K562 (cell line): ENCODE results near the gene STK4. TPM values are rescaled to one million over a fixed set of nuclear protein-coding genes. Genes with fewer than 3 reads are reported as not detected.

ENCODE experiments used
- CHD1 ChIP-seq: fragments of 200-600 bp; sonication (generic); IDR thresholded peaks from one replicate; pipeline ENCODE4 v1.6.1; 2012; ENCODE audit warnings: mild to moderate bottlenecking, moderate library complexity, low read length, inconsistent platforms
- CREB3L1 ChIP-seq: fragments of 450-650 bp; IDR thresholded peaks from 2 replicates; pipeline ENCODE4 v1.6.1; 2014; ENCODE audit warnings: low read depth, mild to moderate bottlenecking, moderate library complexity, borderline replicate concordance
- CXXC5 ChIP-seq: fragments of 250-450 bp; sonication (Bioruptor Pico); IDR thresholded peaks from 2 replicates; pipeline ENCODE4 v1.8.0; 2022; ENCODE audit warnings: inconsistent platforms, mild to moderate bottlenecking, moderate library complexity
- ESRRB ChIP-seq: fragments of 250-450 bp; sonication (Bioruptor Pico); IDR thresholded peaks from 2 replicates; pipeline ENCODE4 v1.5.0; 2020; ENCODE audit warnings: mild to moderate bottlenecking, moderate library complexity, borderline replicate concordance
- ETS1 ChIP-seq: conservative IDR thresholded peaks from 2 replicates; pipeline ENCODE4 v1.6.1; 2011; ENCODE audit warnings: low read depth, mild to moderate bottlenecking, low read length; ENCODE audit not compliant: control insufficient read depth
- FUS ChIP-seq: fragments of 200-400 bp; formaldehyde crosslinking; optimal IDR thresholded peaks from 2 replicates; pipeline ENCODE3; 2017; ENCODE audit warnings: low read depth, low read length
- GABPB1 ChIP-seq: sonication (generic); formaldehyde crosslinking; IDR thresholded peaks from 2 replicates; pipeline ENCODE4 v1.8.0; 2022; ENCODE audit warnings: mild to moderate bottlenecking, missing genetic modification reagents
- HDAC1 ChIP-seq, 2 experiments: fragments of 450-650 bp; IDR thresholded peaks; 2 replicates each; pipeline ENCODE4 v1.6.1; 2016 to 2017; ENCODE audit warnings: inconsistent platforms in 1 of 2, mild to moderate bottlenecking in 1 of 2, moderate library complexity in 1 of 2
- MEF2D ChIP-seq: conservative IDR thresholded peaks from 2 replicates; pipeline ENCODE4 v1.6.1; 2016; ENCODE audit warnings: low read depth, missing genetic modification characterization, missing compliant biosample characterization
- MTA3 ChIP-seq: fragments of 450-650 bp; formaldehyde crosslinking; IDR thresholded peaks from 2 replicates; pipeline ENCODE4 v1.6.1; 2017; ENCODE audit warnings: mild to moderate bottlenecking, borderline replicate concordance
- MYBL2 ChIP-seq, 2 experiments: fragments of 450-650 bp in 1 of 2; sonication (generic) in 1 of 2; formaldehyde crosslinking in 1 of 2; IDR thresholded peaks; 2 replicates each; pipeline versions ENCODE4 v1.6.1 to v1.8.1; 2017 to 2022; ENCODE audit warnings: borderline replicate concordance in 1 of 2, inconsistent platforms in 1 of 2, low read depth in 1 of 2, mild to moderate bottlenecking in 1 of 2, missing genetic modification reagents in 1 of 2, moderate library complexity in 1 of 2
- NR2C2 ChIP-seq, 2 experiments: fragments of 200-800 bp in 1 of 2; sonication (Bioruptor generic) in 1 of 2; sonication (generic) in 1 of 2; formaldehyde crosslinking in 1 of 2; IDR thresholded peaks; 2 replicates each; pipeline versions ENCODE4 v1.6.1 to v1.8.0; 2016 to 2022; ENCODE audit warnings: mild to moderate bottlenecking in 1 of 2, missing compliant biosample characterization in 1 of 2, missing genetic modification characterization in 1 of 2, missing genetic modification reagents in 1 of 2
- RBM22 ChIP-seq: fragments of 200-400 bp; formaldehyde crosslinking; IDR thresholded peaks from 2 replicates; pipeline ENCODE4 v1.6.1; 2018; ENCODE audit warnings: low read length, low read depth; ENCODE audit not compliant: poor library complexity, severe bottlenecking
- SREBF2 ChIP-seq: sonication (generic); formaldehyde crosslinking; IDR thresholded peaks from 2 replicates; pipeline ENCODE4 v1.4.0; 2020; ENCODE audit warnings: mild to moderate bottlenecking, missing genetic modification reagents
- TFAM ChIP-seq: fragments of 250-450 bp; sonication (Bioruptor Pico); conservative IDR thresholded peaks from 2 replicates; pipeline ENCODE4 v1.5.0; 2021; ENCODE audit warnings: mild to moderate bottlenecking, moderate library complexity
- TRIM28 ChIP-seq: fragments of 450-650 bp; IDR thresholded peaks from 2 replicates; pipeline ENCODE4 v1.6.1; 2017
- YBX1 ChIP-seq: fragments of 450-650 bp; IDR thresholded peaks from 2 replicates; pipeline ENCODE4 v1.7.1; 2016; ENCODE audit warnings: mild to moderate bottlenecking
- ZBTB7A ChIP-seq: IDR thresholded peaks from 2 replicates; pipeline ENCODE4 v1.6.1; 2011; ENCODE audit warnings: low read depth, mild to moderate bottlenecking, low read length, moderate library complexity, borderline replicate concordance; ENCODE audit not compliant: control insufficient read depth
- ZKSCAN3 ChIP-seq: fragments of 250-450 bp; sonication (Bioruptor Pico); IDR thresholded peaks from 2 replicates; pipeline ENCODE4 v1.4.0; 2020
- ZNF140 ChIP-seq: fragments of 250-450 bp; sonication (Bioruptor Pico); IDR thresholded peaks from 2 replicates; pipeline ENCODE4 v1.8.0; 2021; ENCODE audit warnings: moderate library complexity, mild to moderate bottlenecking, inconsistent platforms
- ZNF174 ChIP-seq: fragments of 250-450 bp; sonication (Bioruptor Pico); IDR thresholded peaks from 2 replicates; pipeline ENCODE4 v1.4.0; 2020; ENCODE audit warnings: mild to moderate bottlenecking
- ZNF184 ChIP-seq: sonication (generic); formaldehyde crosslinking; IDR thresholded peaks from 2 replicates; pipeline ENCODE4 v1.5.0; 2020; ENCODE audit warnings: missing genetic modification reagents
- ZNF274 ChIP-seq: IDR thresholded peaks from 2 replicates; pipeline ENCODE4 v1.6.1; 2011; ENCODE audit warnings: low read depth, mild to moderate bottlenecking, low read length, moderate library complexity, borderline replicate concordance
- ZNF311 ChIP-seq: fragments of 250-450 bp; sonication (Bioruptor Pico); IDR thresholded peaks from 2 replicates; pipeline ENCODE4 v1.4.0; 2020; ENCODE audit warnings: mild to moderate bottlenecking, moderate library complexity
- ZNF324 ChIP-seq: fragments of 250-450 bp; sonication (Bioruptor Pico); IDR thresholded peaks from 2 replicates; pipeline ENCODE4 v1.4.0; 2020; ENCODE audit warnings: mild to moderate bottlenecking
- ZNF57 ChIP-seq: fragments of 450-650 bp; formaldehyde crosslinking; IDR thresholded peaks from 2 replicates; pipeline ENCODE4 v1.4.0; 2020; ENCODE audit warnings: mild to moderate bottlenecking, moderate library complexity
- polyA plus RNA-seq, 8 experiments: library from polyadenylated mRNA; depleted of rRNA in 4 of 8; stranded (reverse) in 5 of 8; unstranded in 3 of 8; fragments of >200 nt; fragmentation: Nextera tagmentation in 2 of 8; fragmentation: Illumina TruSeq in 1 of 8; extraction: Ambion mirVana in 2 of 8; extraction: Trizol in 1 of 8; gene quantifications; 2 replicates each; pipeline versions ENCODE4 v1.2.1 to v1.2.3, GENCODE V29; 2011 to 2014; ENCODE audit warnings: inconsistent platforms in 1 of 8, missing spikeins in 1 of 8
- total RNA-seq, 7 experiments: library from RNA; depleted of rRNA in 6 of 7; stranded (reverse); fragments of >200 nt in 6 of 7; fragmentation: Illumina TruSeq in 2 of 7; extraction: Trizol in 2 of 7; gene quantifications; 2 replicates each; pipeline versions ENCODE4 v1.2.1 to v1.2.3, GENCODE V29; 2011 to 2021; ENCODE audit warnings: low replicate concordance in 1 of 7
- TF ChIP-seq, protein P1 (sequence below): sonication (generic); formaldehyde crosslinking; IDR thresholded peaks from 2 replicates; pipeline ENCODE4 v1.8.0; 2022; ENCODE audit warnings: missing genetic modification reagents, mild to moderate bottlenecking, borderline replicate concordance

STK4 gene
- total and polyA plus RNA-seq, 9 of the 15 experiments (the other 6 are each of a cell fraction or from before 2014, with no cell fraction given), result 11.9 to 30.6 (median 22.2) TPM

- TF ChIP-seq ZNF311, result peak; percentile 51; the same call in 1 of the 2 replicates
- no peak for TF ChIP-seq SREBF2
- no peak for TF ChIP-seq ETS1
- no peak for TF ChIP-seq HDAC1 (IDR thresholded peaks at IDR 0.05)
- no peak for TF ChIP-seq ZBTB7A
- TF ChIP-seq ZNF324 (CRISPR knock-in tag), result no peak
- TF ChIP-seq, protein P1, sequence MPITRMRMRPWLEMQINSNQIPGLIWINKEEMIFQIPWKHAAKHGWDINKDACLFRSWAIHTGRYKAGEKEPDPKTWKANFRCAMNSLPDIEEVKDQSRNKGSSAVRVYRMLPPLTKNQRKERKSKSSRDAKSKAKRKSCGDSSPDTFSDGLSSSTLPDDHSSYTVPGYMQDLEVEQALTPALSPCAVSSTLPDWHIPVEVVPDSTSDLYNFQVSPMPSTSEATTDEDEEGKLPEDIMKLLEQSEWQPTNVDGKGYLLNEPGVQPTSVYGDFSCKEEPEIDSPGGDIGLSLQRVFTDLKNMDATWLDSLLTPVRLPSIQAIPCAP, result no peak
- no peak; the same call in 1 of the 2 replicates for TF ChIP-seq MTA3
- no peak for TF ChIP-seq CHD1
- no peak for TF ChIP-seq ZNF57 (CRISPR knock-in tag)
- no peak for TF ChIP-seq FUS
- TF ChIP-seq ZKSCAN3 (CRISPR knock-in tag), result no peak
- TF ChIP-seq NR2C2 (CRISPR knock-in tag; IDR thresholded peaks at IDR 0.05), result no peak
- TF ChIP-seq NR2C2 (tag; IDR thresholded peaks at IDR 0.05), result peak; percentile 37; the same call in 1 of the 2 replicates
- TF ChIP-seq CXXC5 (CRISPR knock-in tag), result peak; percentile 62
- no peak for TF ChIP-seq MEF2D (tag)
- no peak for TF ChIP-seq ZNF184 (CRISPR knock-in tag)
- no peak for TF ChIP-seq GABPB1
- TF ChIP-seq ZNF174 (CRISPR knock-in tag), result no peak
- no peak for TF ChIP-seq ZNF274
- TF ChIP-seq ZNF140 (CRISPR knock-in tag), result no peak
- no peak for TF ChIP-seq TRIM28
- TF ChIP-seq ESRRB (CRISPR knock-in tag), result no peak
- no peak for TF ChIP-seq RBM22
- TF ChIP-seq CREB3L1, result no peak
- TF ChIP-seq YBX1, result no peak
- no peak for TF ChIP-seq TFAM (CRISPR knock-in tag)
- no peak for TF ChIP-seq MYBL2 (IDR thresholded peaks at IDR 0.05; ENCODE audit: low read depth)
- no peak for TF ChIP-seq MYBL2 (CRISPR knock-in tag; IDR thresholded peaks at IDR 0.05; ENCODE audit: borderline replicate concordance)
Measured at GRCh38 chr20:45036044-45036755, 69.9 kb downstream of the STK4 start (continued).
